Lower leg skin (tissue), 3 donors: Measurements from ENCODE around the gene PITPNC1.

Source experiments
- POLR2A ChIP-seq, 2 donors: fragments of 450-650 bp; IDR thresholded peaks; one replicate each; pipeline ENCODE4 v1.6.1; 2016 to 2017; ENCODE audit warnings: antibody characterized with exemption in 2 of 2, mild to moderate bottlenecking in 1 of 2, moderate library complexity in 1 of 2
- TF ChIP-seq, protein P1 (sequence below), 3 donors: fragments of 450-650 bp; IDR thresholded peaks; one replicate each; pipeline ENCODE4 v1.5.1; 2016; ENCODE audit warnings: antibody characterized with exemption in 3 of 3, mild to moderate bottlenecking in 3 of 3, moderate library complexity in 2 of 3

DNA sequence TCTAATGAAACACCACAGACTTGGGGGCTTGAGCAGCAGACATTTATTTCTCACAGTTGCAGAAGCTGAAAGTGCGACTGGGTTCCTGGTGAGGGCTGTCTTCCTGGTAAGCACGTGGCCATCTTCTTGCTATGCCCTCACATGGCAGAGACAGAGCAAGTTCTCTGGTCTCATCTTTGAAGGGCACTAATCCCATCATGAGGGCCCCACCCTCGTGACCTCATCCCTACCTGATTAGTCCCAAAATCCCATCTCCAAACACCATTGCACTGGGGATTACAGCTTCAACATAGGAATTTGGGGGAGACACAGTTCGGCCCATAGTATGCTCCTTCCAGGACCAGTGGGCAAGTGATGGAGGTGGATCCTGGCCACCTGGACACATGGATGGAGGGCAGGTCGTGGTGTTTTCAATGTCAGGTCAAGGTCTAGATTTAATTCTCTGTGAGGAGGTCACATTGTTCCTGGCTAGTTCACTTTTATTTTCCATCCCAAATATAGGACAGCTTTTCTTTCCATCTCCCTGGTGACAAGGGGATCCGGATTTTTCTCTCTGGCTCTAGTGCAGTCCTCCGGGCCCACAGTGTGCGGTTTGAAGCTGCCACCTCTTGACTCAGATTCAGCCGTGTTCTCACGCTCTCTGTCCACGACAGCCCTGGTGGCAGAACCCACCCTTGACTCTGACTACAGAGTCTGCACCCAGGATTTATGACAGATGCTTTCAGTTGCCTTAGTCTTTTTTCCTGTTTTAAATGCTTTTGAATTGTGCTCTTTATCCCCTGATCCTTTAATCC is 180.2 kb downstream of the PITPNC1 start:
- TF ChIP-seq, protein P1, sequence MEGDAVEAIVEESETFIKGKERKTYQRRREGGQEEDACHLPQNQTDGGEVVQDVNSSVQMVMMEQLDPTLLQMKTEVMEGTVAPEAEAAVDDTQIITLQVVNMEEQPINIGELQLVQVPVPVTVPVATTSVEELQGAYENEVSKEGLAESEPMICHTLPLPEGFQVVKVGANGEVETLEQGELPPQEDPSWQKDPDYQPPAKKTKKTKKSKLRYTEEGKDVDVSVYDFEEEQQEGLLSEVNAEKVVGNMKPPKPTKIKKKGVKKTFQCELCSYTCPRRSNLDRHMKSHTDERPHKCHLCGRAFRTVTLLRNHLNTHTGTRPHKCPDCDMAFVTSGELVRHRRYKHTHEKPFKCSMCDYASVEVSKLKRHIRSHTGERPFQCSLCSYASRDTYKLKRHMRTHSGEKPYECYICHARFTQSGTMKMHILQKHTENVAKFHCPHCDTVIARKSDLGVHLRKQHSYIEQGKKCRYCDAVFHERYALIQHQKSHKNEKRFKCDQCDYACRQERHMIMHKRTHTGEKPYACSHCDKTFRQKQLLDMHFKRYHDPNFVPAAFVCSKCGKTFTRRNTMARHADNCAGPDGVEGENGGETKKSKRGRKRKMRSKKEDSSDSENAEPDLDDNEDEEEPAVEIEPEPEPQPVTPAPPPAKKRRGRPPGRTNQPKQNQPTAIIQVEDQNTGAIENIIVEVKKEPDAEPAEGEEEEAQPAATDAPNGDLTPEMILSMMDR (IDR thresholded peaks at IDR 0.05): no peak
- TF ChIP-seq POLR2A (IDR thresholded peaks at IDR 0.05): no peak
